ENCODE data around the gene PTPRB. TPM values are rescaled to one million over a fixed set of nuclear protein-coding genes. Genes with fewer than 3 reads are reported as not detected.

PTPRB gene
- 0.30 TPM for polyA plus RNA-seq

DNA sequence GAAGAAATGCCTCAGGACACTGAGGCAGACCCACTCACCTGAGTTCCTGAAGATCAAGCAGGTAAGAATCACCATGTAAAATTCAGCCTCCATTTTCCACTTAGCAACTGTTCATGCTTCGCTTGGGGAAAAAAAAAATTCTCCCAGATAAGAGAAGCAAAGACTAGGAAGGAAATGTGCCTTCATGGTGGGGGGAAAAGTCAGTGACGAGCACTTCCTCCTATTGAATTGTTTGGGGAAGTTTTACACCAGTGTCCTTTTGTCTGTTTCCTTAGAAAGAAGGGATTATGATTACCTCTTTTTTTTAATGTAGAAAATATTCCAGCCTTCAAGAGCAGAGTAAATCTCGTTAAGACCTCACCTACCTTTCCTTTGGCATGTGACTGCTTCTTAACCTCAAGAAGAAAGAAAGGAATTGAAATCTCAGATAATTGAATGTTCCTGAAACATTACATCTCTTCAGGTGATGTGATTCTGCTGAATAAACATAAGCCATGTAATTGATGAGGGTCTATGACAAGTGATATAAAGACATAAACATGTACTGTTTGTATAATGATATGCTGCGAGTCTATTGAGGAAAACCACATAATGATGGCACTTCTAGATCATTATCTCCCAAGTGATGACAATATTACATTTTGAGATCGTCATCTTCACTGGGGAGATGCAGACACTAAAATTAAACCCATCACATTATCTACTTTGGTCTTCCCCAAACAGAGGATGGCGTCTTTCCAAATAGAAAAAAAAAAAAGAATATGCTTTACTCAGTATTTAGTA lies at the start of gene PTPRB:
PTPRB (minus strand) TSS at position 127 of the 783 bp plus-strand sequence; CDS start at position 93, 34 bp downstream.
- Mint-ChIP-seq H3K9me3 (peaks cover 0 to 2% (median 0%) of the 10 kb centered on the region in 3 donors), H3K36me3 (no peaks in the 10 kb centered on the region), H3K4me1 (no peaks in the 10 kb centered on the region), H3K27ac (no peak within 1 kb of the TSS), H3K4me3 (no peak within 1 kb of the TSS), H3K27me3 (peaks cover 3% of the 10 kb centered on the region)

DNA sequence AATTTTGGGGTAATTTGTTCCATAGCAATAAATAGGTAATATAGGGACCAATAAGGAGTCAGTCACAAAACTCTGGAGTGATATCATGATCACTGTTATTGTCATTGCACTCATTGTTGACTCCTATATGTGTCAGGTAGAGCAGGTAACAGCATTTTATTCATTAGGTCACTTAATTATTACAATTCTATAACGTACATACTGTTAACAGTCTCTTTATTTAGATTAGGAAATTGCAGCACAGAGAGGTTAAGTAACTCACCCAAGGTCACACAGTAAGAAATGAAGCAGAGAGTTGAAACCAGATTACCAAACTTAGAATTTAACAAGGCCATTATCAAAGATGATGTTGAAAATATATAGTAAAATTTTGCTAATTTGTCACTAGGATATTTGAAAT lies 49.7 kb upstream of the PTPRB start:
- peaks cover 2% of the 10 kb centered on the region for H3K27me3 Mint-ChIP-seq
- H3K36me3 Mint-ChIP-seq: no peaks in the 10 kb centered on the region
- no peak overlapping the region for H3K27ac Mint-ChIP-seq
- no peaks in the 10 kb centered on the region for H3K4me1 Mint-ChIP-seq
- H3K4me3 Mint-ChIP-seq: no peak overlapping the region
- H3K9me3 Mint-ChIP-seq: no peaks in the 10 kb centered on the region

DNA sequence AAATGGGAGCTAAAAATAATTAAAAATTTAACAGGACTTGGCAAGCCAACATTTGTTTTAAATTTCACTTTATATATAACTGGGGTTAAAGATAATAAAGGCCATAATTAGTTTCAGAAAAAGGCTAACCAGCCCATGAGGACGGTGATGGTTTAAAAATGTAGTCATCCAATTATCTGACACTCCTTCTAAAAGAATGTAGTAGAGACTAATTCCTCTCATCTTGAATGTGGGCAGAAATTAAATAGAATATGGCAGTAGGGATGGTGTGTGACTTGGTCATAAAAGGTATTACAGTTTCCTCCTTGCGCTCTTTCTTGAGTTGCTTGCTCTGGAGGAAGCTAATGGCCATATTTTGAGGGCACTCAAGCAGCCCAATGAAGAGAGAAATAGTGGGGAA lies 49.1 kb upstream of the PTPRB start:
- H3K4me3 Mint-ChIP-seq: no peak overlapping the region
- H3K4me1 Mint-ChIP-seq: no peaks in the 10 kb centered on the region
- no peak overlapping the region for H3K27ac Mint-ChIP-seq
- H3K36me3 Mint-ChIP-seq: no peaks in the 10 kb centered on the region
- H3K9me3 Mint-ChIP-seq: no peaks in the 10 kb centered on the region
- H3K27me3 Mint-ChIP-seq: peaks cover 2% of the 10 kb centered on the region

GRCh38 chr12:70683976-70684375 lies 46.7 kb upstream of the PTPRB start:
- H3K9me3 Mint-ChIP-seq: no peaks in the 10 kb centered on the region
- H3K27ac Mint-ChIP-seq: no peak overlapping the region
- no peaks in the 10 kb centered on the region for H3K36me3 Mint-ChIP-seq
- peaks cover 4% of the 10 kb centered on the region for H3K27me3 Mint-ChIP-seq
- H3K4me3 Mint-ChIP-seq: no peak overlapping the region
- no peaks in the 10 kb centered on the region for H3K4me1 Mint-ChIP-seq

GRCh38 chr12:70671698-70672097 lies 34.5 kb upstream of the PTPRB start:
- no peaks in the 10 kb centered on the region for H3K4me1 Mint-ChIP-seq
- peaks cover 0 to 10% (median 0%) of the 10 kb centered on the region in 3 donors for H3K9me3 Mint-ChIP-seq
- no peaks in the 10 kb centered on the region for H3K27me3 Mint-ChIP-seq
- H3K27ac Mint-ChIP-seq: no peak overlapping the region
- no peak overlapping the region for H3K4me3 Mint-ChIP-seq
- H3K36me3 Mint-ChIP-seq: peaks cover 1% of the 10 kb centered on the region

DNA sequence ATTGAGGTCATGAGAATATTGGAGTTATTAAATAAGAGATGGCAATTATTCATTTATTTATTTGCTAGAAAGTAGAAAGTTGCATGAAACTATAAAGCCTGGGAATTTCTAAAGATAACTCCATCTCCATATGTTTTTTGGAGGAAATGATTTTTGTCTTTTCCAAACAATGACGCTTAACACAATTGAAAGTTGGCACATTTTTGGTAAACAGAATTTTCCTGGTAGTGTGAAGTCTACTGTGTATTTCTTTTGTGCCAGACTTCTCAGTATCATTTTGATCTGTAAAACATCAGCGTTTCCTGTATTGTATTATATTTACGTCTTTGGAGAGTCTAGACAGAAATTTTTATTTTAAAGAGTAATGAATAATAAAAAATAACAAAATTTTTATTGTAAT lies 33.7 kb upstream of the PTPRB start:
- no peaks in the 10 kb centered on the region for H3K27me3 Mint-ChIP-seq
- no peak overlapping the region for H3K4me3 Mint-ChIP-seq
- peaks cover 1% of the 10 kb centered on the region for H3K36me3 Mint-ChIP-seq
- H3K4me1 Mint-ChIP-seq: no peaks in the 10 kb centered on the region
- no peak overlapping the region for H3K27ac Mint-ChIP-seq
- peaks cover 0 to 8% (median 0%) of the 10 kb centered on the region in 3 donors for H3K9me3 Mint-ChIP-seq

DNA sequence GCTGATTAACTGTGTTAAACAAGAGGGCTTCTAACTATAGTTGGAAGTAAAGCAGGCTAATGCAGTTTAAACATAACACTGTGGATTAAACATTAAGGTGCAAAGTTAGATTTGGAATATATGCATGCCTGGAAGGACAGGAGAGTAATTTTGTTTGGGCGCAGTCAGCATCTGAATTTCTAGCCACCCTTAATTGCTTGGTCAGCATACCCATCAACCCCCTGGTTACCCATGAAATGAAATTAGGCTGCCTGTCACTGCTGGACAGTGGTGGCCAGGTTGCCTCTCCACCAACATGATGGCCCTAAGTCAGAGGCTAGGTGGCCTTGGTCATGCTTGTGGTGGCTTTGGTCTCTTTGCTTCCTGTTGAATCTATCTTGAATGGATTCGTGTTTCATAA lies 30.0 kb upstream of the PTPRB start:
- Mint-ChIP-seq H3K9me3 (no peaks in the 10 kb centered on the region), H3K27ac (no peak overlapping the region), H3K4me3 (peak overlapping the region in 1 of 4 donors; percentile 36), H3K27me3 (no peaks in the 10 kb centered on the region), H3K36me3 (peaks cover 1% of the 10 kb centered on the region), H3K4me1 (no peaks in the 10 kb centered on the region)

GRCh38 chr12:70666364-70666763 lies 29.1 kb upstream of the PTPRB start:
- no peaks in the 10 kb centered on the region for H3K9me3 Mint-ChIP-seq
- peaks cover 7 to 8% (median 7%) of the 10 kb centered on the region in 3 donors for H3K4me1 Mint-ChIP-seq
- H3K27me3 Mint-ChIP-seq: no peaks in the 10 kb centered on the region
- no peak overlapping the region for H3K4me3 Mint-ChIP-seq
- no peak overlapping the region for H3K27ac Mint-ChIP-seq
- peaks cover 1% of the 10 kb centered on the region for H3K36me3 Mint-ChIP-seq

DNA sequence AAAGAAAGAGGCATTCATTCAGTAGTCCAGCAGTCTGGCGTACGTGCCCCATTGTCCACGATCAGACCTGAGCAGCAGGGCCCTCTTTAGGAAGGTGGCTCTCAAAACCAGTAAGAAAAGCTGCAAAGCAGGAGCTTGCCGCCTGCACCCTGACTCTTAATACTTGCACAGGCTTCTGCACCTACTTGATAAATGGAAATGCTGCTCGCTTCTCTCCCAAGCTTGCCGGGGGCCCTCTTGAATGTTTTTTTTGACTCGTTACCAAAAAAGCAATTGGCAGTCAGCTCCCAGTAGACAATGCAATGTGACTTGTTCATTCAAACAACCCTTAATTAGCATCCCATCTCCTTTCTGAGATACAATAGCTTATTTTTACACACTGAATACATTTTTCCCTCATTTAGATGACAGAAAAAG lies 27.2 kb upstream of the PTPRB start:
- Mint-ChIP-seq H3K27me3 (no peaks in the 10 kb centered on the region), H3K9me3 (no peaks in the 10 kb centered on the region), H3K36me3 (no peaks in the 10 kb centered on the region), H3K4me3 (no peak overlapping the region), H3K27ac (no peak overlapping the region), H3K4me1 (peaks cover 12 to 19% (median 18%) of the 10 kb centered on the region in 3 donors)

GRCh38 chr12:70663838-70664237 lies 26.6 kb upstream of the PTPRB start:
- no peaks in the 10 kb centered on the region for H3K36me3 Mint-ChIP-seq
- H3K27ac Mint-ChIP-seq: no peak overlapping the region
- no peaks in the 10 kb centered on the region for H3K9me3 Mint-ChIP-seq
- H3K27me3 Mint-ChIP-seq: no peaks in the 10 kb centered on the region
- H3K4me1 Mint-ChIP-seq: peaks cover 12 to 19% (median 18%) of the 10 kb centered on the region in 3 donors
- H3K4me3 Mint-ChIP-seq: no peak overlapping the region

- H3K9me3 Mint-ChIP-seq: no peaks in the 10 kb centered on the region
- H3K4me3 Mint-ChIP-seq: peak overlapping the region in 1 of 4 donors; percentile 20
- no peak overlapping the region for H3K27ac Mint-ChIP-seq
- H3K27me3 Mint-ChIP-seq: no peaks in the 10 kb centered on the region
- no peaks in the 10 kb centered on the region for H3K36me3 Mint-ChIP-seq
- peaks cover 12 to 19% (median 18%) of the 10 kb centered on the region in 3 donors for H3K4me1 Mint-ChIP-seq
Measured at GRCh38 chr12:70661466-70662161, 24.4 kb upstream of the PTPRB start.

DNA sequence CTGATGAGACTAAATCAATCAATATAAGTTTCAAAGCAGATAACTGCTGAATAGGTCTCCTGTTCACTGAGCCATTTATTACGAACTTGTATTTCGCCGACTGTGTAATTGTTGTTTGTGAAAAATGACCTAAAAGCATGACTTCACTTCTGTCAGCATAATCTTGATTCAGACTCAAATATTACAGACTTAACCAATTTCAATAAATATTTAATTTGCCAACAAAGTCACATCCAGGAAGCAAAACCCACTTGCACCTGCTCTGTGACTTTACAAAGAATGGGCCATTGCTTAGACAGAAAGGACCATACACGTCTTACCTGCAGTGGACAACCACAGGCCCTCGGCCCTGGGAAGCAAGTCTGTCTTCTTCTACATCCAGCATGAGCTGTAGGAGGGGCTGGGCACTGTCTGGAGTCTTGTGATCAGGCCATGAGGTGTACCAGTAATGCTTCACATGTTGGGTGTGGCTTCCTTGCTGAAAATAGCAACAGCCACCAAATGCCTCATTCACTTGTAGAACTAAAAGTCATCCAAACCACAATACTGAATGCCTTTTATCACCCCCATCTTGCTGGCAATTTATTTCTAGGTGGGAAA lies 23.5 kb upstream of the PTPRB start:
- H3K27me3 Mint-ChIP-seq: no peaks in the 10 kb centered on the region
- H3K4me1 Mint-ChIP-seq: peaks cover 12 to 19% (median 18%) of the 10 kb centered on the region in 3 donors
- peak overlapping the region in 2 of 4 donors; percentile 29 to 36 for H3K4me3 Mint-ChIP-seq
- no peaks in the 10 kb centered on the region for H3K9me3 Mint-ChIP-seq
- H3K36me3 Mint-ChIP-seq: no peaks in the 10 kb centered on the region
- H3K27ac Mint-ChIP-seq: no peak overlapping the region

GRCh38 chr12:70660002-70660604 lies 22.9 kb upstream of the PTPRB start:
- Mint-ChIP-seq H3K4me1 (peaks cover 12 to 19% (median 18%) of the 10 kb centered on the region in 3 donors), H3K4me3 (no peak overlapping the region), H3K27ac (no peak overlapping the region), H3K9me3 (no peaks in the 10 kb centered on the region), H3K27me3 (peaks cover 2% of the 10 kb centered on the region), H3K36me3 (no peaks in the 10 kb centered on the region)

- no peak overlapping the region for H3K4me3 Mint-ChIP-seq
- H3K27me3 Mint-ChIP-seq: peaks cover 2% of the 10 kb centered on the region
- no peaks in the 10 kb centered on the region for H3K9me3 Mint-ChIP-seq
- H3K4me1 Mint-ChIP-seq: peaks cover 12 to 19% (median 18%) of the 10 kb centered on the region in 3 donors
- H3K36me3 Mint-ChIP-seq: no peaks in the 10 kb centered on the region
- no peak overlapping the region for H3K27ac Mint-ChIP-seq
Measured at GRCh38 chr12:70659077-70659606, 21.9 kb upstream of the PTPRB start.
